Cardiac muscle cell (in vitro differentiated cells and primary cell): ENCODE measurements around the gene ALK. TPM values are rescaled to one million over a fixed set of nuclear protein-coding genes. Genes with fewer than 3 reads are reported as not detected.

ENCODE experiments used
- DNase-seq, 2 donors: peaks; one replicate each; pipeline versions ENCODE4 v3.0.0 to v3.0.0-alpha.2; 2010 to 2017; ENCODE audit warnings: low read depth in 1 of 2, low spot score in 1 of 2
- H3K27ac ChIP-seq: fragments of 200-600 bp; sonication (generic); 2 replicates; pipeline ENCODE4 v1.5.1; 2016
- H3K27me3 ChIP-seq: fragments of 200-600 bp; sonication (generic); 2 replicates; pipeline ENCODE4 v1.6.0; 2016; ENCODE audit warnings: control low read depth
- H3K36me3 ChIP-seq: fragments of 200-600 bp; sonication (generic); 2 replicates; pipeline ENCODE4 v1.5.1; 2016; ENCODE audit warnings: control low read depth
- H3K4me1 ChIP-seq: fragments of 200-600 bp; sonication (generic); 2 replicates; pipeline ENCODE4 v1.8.1; 2017; ENCODE audit warnings: low read depth, mild to moderate bottlenecking, mixed run types
- H3K4me3 ChIP-seq: fragments of 200-600 bp; sonication (generic); 2 replicates; pipeline ENCODE4 v1.5.1; 2016; ENCODE audit warnings: mild to moderate bottlenecking
- H3K9me3 ChIP-seq: fragments of 200-600 bp; sonication (generic); 2 replicates; pipeline ENCODE4 v1.5.1; 2017; ENCODE audit warnings: low read depth, mild to moderate bottlenecking, control low read depth
- polyA plus RNA-seq: library from polyadenylated mRNA; unstranded; fragments of >200 nt; fragmentation: Nextera tagmentation; extraction: Ambion mirVana; gene quantifications from 2 replicates; pipeline ENCODE4 v1.2.1, GENCODE V29; 2016
- total RNA-seq: library from RNA; depleted of rRNA; stranded (reverse); fragments of >200 nt; gene quantifications from 2 replicates; pipeline ENCODE4 v1.2.3, GENCODE V29; 2016
- TF ChIP-seq, protein P1 (sequence below): IDR thresholded peaks from 2 replicates; pipeline ENCODE4 v1.5.1; 2012; ENCODE audit warnings: low read depth, mild to moderate bottlenecking, low read length

The ALK gene
- total and polyA plus RNA-seq, 2 experiments from 2014 or later: 1.8 to 4.3 TPM

- TF ChIP-seq, protein P1, sequence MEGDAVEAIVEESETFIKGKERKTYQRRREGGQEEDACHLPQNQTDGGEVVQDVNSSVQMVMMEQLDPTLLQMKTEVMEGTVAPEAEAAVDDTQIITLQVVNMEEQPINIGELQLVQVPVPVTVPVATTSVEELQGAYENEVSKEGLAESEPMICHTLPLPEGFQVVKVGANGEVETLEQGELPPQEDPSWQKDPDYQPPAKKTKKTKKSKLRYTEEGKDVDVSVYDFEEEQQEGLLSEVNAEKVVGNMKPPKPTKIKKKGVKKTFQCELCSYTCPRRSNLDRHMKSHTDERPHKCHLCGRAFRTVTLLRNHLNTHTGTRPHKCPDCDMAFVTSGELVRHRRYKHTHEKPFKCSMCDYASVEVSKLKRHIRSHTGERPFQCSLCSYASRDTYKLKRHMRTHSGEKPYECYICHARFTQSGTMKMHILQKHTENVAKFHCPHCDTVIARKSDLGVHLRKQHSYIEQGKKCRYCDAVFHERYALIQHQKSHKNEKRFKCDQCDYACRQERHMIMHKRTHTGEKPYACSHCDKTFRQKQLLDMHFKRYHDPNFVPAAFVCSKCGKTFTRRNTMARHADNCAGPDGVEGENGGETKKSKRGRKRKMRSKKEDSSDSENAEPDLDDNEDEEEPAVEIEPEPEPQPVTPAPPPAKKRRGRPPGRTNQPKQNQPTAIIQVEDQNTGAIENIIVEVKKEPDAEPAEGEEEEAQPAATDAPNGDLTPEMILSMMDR: no peak
- H3K9me3 ChIP-seq: no peaks in the 10 kb centered on the region
- DNase-seq: peak in 1 of 2 donors; percentile 54
- H3K36me3 ChIP-seq: no peaks in the 10 kb centered on the region
- no peak overlapping the region for H3K27ac ChIP-seq
- peaks cover 31% of the 10 kb centered on the region for H3K4me1 ChIP-seq
- no peak overlapping the region for H3K4me3 ChIP-seq
- H3K27me3 ChIP-seq: no peaks in the 10 kb centered on the region
Observed at GRCh38 chr2:29530281-29530680, 391.1 kb downstream of the ALK start.

GRCh38 chr2:29528891-29529520 is 392.4 kb downstream of the ALK start:
- peak; percentile 35 to 46 for DNase-seq
- H3K36me3 ChIP-seq: no peaks in the 10 kb centered on the region
- no peak overlapping the region for H3K4me3 ChIP-seq
- H3K9me3 ChIP-seq: no peaks in the 10 kb centered on the region
- no peak overlapping the region for H3K27ac ChIP-seq
- H3K27me3 ChIP-seq: no peaks in the 10 kb centered on the region
- TF ChIP-seq, protein P1: no peak
- H3K4me1 ChIP-seq: peaks cover 31% of the 10 kb centered on the region

DNA sequence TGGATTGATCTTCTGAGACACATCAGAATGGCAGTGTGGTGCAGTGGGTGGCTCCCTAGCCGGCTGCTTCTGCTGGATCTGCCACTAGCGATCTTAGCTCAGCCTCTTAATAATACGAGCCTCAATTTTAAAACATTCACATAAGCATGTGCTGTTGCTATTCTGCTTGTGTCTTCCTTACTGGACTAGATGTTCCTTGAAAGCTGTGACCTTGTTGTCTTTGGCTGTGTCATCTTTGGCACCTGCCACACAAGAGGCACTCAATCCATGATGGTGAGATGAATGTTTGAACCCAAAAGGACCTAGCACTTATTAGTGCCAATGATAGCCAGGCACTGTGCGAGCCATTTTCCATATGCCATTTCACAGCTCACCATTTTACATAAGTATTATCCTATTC is 393.0 kb downstream of the ALK start:
- Histone ChIP-seq H3K27ac (no peak overlapping the region), H3K4me1 (peaks cover 34% of the 10 kb centered on the region), H3K36me3 (no peaks in the 10 kb centered on the region), H3K27me3 (no peaks in the 10 kb centered on the region), H3K4me3 (no peak overlapping the region), H3K9me3 (no peaks in the 10 kb centered on the region)
- no peak for DNase-seq
- TF ChIP-seq, protein P1: no peak

- no peaks in the 10 kb centered on the region for H3K27me3 ChIP-seq
- H3K36me3 ChIP-seq: no peaks in the 10 kb centered on the region
- peak; percentile 33 to 53 for DNase-seq
- no peak overlapping the region for H3K27ac ChIP-seq
- TF ChIP-seq, protein P1: no peak
- peaks cover 36% of the 10 kb centered on the region for H3K4me1 ChIP-seq
- H3K4me3 ChIP-seq: no peak overlapping the region
- no peaks in the 10 kb centered on the region for H3K9me3 ChIP-seq
Observed at GRCh38 chr2:29527947-29528346, 393.4 kb downstream of the ALK start.

DNA sequence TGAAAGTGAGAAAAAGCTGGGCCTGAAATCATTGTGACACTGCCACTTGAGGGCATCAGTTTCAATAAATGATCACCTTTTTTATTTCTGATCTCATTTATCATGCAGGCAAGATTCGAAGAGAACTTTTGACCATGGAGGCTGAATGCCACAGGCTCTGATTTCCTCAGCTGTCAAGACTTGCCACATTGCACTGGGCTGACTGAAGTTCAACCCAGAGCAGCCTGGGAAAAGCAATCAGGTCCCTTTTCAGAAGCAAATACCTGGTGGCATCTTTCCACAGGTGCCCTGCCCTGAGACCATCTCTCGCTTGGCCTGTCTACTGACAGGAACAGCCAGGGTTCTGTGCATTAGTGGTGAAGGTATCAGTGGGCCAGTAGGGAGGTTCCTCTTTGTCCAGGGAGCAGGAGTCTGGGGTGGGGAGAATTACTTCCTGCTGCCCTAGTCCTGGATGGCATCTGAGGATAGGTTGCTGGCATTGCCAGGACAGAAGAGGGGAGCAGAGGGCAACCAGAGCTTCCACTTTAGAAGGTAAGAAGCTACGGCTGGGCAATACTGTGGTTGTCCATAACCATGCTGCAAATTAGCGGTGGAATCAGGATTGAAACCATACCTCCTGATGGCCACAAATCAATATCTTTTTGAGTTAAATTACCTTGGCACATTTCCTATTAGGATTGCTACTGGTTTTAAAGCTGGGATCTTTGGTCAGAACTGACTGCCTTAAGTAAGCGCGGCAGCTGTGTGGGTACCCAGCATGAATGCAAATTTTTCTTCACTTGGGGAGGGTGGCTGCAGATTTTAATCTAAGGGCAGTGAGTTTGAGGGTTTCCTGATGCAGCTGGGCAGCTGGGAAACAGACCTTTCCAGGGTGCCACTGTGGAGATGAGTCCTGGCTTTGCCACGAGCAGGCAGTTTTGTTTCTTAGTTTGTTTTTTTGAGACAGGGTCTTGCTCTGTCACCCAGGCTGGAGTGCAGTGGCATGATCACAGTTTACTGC is 394.5 kb downstream of the ALK start:
- Histone ChIP-seq H3K27me3 (no peaks in the 10 kb centered on the region), H3K27ac (no peak overlapping the region), H3K4me1 (peaks cover 36% of the 10 kb centered on the region), H3K9me3 (no peaks in the 10 kb centered on the region), H3K4me3 (no peak overlapping the region), H3K36me3 (no peaks in the 10 kb centered on the region)
- TF ChIP-seq, protein P1: no peak
- DNase-seq: no peak
